GM12864 (cell line): ENCODE data around the gene STRN3.
"Not testable (repeated sequence)": the region's sequence is repeated elsewhere in the genome, so short reads cannot be mapped to it uniquely, and the experiment has no call there.

Source experiments
- DNase-seq: peaks from one replicate; pipeline ENCODE4 v3.0.0-alpha.2; 2011; ENCODE audit warnings: low read depth
- H3K4me3 ChIP-seq: 2 replicates; pipeline ENCODE4 v1.5.1; 2011; ENCODE audit warnings: mild to moderate bottlenecking, low read depth, low read length, control low read depth
- TF ChIP-seq, protein P1 (sequence below): IDR thresholded peaks from 2 replicates; pipeline ENCODE4 v1.5.1; 2011; ENCODE audit warnings: low read depth, mild to moderate bottlenecking, moderate library complexity, low read length, control low read depth, inconsistent platforms; ENCODE audit errors: missing control alignments

The STRN3 gene

DNA sequence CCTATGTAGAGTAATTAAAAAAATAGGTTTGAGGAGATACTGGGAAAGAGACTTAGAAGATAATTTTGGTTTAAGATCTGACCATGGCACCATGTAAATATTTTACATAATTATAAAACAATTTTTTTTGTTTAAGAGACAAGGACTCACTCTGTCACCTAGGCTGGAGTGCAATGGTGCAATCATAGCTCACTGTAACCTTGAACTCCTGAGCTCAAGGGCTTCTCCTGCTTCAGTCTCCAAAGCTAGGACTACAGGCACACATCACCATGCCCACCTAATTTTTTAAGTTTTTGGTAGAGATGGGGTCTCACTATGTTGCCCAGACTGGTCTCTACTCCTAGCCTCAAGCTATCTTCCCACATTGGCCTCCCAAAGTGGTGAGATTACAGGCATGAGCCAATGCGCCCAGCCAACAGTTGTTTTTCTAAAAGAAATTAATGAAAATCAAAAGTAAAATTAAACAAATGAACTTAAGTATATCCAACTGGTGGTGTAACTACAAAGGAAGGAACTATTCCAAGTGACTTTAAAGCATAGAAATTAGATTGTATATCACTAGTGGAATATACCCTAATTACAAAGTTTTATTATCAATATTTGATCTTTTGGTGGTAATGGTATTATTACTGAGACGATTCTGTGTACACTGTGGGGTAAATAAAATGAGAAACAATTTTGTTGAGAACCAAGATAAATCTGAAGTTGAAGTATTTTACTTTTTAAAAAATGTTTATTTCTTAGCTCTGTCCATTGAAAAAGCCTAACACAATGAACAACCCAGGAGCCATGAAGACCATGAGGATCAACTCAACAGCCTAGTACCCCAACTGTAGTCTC, 122.7 kb downstream of the STRN3 start:
- TF ChIP-seq, protein P1, sequence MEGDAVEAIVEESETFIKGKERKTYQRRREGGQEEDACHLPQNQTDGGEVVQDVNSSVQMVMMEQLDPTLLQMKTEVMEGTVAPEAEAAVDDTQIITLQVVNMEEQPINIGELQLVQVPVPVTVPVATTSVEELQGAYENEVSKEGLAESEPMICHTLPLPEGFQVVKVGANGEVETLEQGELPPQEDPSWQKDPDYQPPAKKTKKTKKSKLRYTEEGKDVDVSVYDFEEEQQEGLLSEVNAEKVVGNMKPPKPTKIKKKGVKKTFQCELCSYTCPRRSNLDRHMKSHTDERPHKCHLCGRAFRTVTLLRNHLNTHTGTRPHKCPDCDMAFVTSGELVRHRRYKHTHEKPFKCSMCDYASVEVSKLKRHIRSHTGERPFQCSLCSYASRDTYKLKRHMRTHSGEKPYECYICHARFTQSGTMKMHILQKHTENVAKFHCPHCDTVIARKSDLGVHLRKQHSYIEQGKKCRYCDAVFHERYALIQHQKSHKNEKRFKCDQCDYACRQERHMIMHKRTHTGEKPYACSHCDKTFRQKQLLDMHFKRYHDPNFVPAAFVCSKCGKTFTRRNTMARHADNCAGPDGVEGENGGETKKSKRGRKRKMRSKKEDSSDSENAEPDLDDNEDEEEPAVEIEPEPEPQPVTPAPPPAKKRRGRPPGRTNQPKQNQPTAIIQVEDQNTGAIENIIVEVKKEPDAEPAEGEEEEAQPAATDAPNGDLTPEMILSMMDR, result no peak
- no peak for DNase-seq
- no peak overlapping the region for H3K4me3 ChIP-seq

DNA sequence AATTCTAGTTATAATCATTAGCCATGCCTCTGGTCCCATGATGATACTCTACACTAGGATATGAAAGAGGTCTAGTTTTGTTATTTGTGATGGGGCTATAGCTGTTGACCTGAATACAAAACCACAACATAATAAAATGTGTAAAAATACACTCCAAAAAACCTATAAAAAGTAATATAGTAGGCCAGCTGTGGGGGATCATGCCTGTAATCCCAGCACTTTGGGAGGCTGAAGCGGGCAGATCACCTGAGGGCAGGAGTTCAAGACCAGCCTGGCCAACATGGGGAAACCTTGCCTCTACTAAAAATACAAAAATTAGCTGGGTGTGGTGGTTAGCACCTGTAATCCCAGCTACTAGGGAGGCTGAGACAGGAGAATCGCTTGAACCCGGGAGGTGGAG, 129.1 kb downstream of the STRN3 start:
- not testable (repeated sequence) for H3K4me3 ChIP-seq, DNase-seq

DNA sequence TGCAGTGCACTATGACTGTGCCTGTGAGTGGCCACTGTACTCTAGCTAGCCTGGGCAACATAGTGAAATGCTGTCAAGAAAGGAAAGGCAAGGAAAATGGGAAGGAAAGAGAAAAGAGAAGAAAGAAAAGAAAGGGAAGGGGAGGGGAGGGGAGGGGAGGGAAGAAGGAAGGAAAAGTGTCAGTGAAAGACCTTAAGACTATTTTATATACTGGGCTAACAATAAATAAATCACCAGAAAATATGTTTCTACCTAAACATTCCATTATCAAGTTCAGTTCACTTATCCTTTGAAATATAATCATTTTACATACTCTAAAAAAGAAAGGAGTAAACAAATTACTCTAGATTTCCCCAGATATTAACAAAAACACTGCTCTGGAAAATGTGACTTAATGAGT, 129.7 kb downstream of the STRN3 start:
- DNase-seq, result no peak
- no peak overlapping the region for H3K4me3 ChIP-seq
- TF ChIP-seq, protein P1, result no peak

DNA sequence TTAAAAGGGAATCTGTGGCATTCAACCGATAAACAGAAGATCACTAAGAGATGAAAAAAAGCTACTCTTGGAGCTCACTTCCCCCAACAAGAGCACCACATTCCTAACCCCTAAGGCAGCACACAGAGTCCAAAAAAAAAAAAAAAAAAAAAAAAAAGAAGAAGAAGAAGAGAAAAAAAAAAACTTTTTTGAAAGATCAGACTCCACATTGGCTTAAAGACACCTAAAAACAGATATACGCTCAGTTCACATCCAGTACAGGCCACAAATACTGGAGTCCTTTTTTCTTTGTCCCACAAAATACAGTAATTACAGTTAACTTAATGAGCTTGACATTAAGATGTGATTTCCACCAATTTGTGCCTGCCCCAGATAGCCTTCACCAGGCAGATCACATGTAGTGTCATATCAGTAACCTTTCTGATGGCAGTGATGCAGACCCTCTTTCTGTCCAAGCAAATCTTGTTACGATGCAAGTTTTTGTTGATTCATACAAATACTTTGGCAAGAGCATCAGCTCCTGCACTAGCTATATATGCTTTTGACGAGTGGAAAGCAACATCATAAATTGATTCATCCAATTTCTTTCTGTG, 131.2 kb downstream of the STRN3 start:
- TF ChIP-seq, protein P1, result no peak
- no peak overlapping the region for H3K4me3 ChIP-seq
- no peak for DNase-seq

DNA sequence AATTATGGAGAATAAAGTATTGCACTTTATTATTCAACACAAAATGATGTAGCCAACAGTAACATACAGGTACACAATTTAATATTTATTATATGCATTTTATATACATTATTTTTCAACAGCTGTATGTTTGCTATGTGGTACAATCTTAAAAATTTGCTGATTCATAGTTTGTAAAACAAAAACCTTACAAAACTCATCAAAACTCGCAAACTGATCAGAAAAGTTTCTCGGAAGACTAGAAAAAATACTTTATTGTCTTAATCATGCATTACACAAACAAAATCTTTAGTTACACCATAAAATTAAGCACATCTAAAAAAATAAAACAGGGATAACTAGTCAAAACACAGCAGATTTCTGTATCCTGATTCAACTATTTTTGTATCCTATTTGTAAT, 132.4 kb downstream of the STRN3 start:
- H3K4me3 ChIP-seq, result no peak overlapping the region
- no peak for DNase-seq
- TF ChIP-seq, protein P1, result no peak

DNA sequence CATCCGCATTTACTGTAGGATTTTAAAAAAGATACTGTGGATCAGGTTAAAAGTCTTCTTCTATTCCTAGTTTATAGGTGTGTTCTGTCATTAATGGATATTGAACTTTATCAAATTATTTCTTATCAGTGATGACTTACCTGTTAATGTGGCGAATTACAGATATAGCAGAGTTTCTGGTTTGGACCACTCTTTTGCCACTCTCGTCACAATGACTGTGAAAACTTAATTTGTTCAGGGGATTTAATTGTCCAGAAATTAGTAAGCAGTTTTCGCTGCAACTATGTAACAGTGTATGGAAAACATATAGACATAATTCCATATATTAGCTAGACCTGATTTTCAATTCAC, 137.0 kb downstream of the STRN3 start:
- H3K4me3 ChIP-seq, result no peak overlapping the region
- no peak for DNase-seq
- TF ChIP-seq, protein P1, result no peak

DNA sequence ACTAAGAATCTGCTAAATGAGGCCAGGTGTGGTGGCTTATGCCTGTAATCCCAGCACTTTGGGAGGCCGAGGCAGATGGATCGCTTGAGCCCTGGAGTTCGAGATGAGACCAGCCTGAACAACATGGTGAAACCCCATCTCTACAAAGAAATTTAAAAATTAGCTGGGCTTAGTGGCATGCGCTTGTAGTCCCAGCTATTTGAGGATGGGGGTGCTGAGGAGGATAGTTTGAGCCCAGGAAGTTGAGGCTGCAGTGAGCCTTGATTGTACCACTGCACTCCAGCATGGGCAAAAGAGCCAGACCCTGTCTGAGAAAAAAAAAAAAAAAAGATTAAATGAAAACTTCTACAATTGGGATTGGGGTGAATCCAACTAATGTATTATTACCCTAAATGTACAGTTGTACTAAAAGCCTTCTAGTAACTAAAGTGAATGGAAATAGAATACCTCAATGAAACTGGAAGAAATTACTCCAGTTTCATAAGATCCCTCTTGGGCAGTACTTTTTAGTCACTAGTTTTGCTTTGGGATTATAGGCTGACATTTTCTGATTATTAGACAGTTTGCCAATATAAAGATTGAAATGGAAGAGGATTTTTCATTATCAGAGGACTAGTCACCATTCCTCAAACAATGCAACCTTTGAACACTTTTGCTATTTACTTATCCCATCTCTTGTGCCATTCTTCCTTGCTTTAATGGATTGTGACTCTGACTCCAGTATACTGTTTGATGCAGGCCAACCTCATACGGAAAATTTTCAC, 137.5 kb downstream of the STRN3 start:
- H3K4me3 ChIP-seq, result no peak overlapping the region
- no peak for DNase-seq
- TF ChIP-seq, protein P1, result no peak
